Tibial nerve (tissue), 4 donors: ENCODE results near the gene TMEM250. TPM values are rescaled to one million over a fixed set of nuclear protein-coding genes. Genes with fewer than 3 reads are reported as not detected.

Experiments used
- DNase-seq, 2 donors: peaks; one replicate each; pipeline ENCODE4 v3.0.0-alpha.2; 2019; ENCODE audit warnings: low spot score in 2 of 2
- H3K27ac ChIP-seq, 4 donors: fragments of 200-600 bp; sonication (generic) in 3 of 4; one replicate each; pipeline ENCODE4 v1.5.1; 2017 to 2019; ENCODE audit warnings: mild to moderate bottlenecking in 1 of 4
- H3K27me3 ChIP-seq, 2 donors: fragments of 200-600 bp; sonication (generic) in 1 of 2; one replicate each; pipeline versions ENCODE4 v1.5.1 to v1.6.0; 2017 to 2019
- H3K36me3 ChIP-seq, 3 donors: fragments of 200-600 bp; sonication (generic); one replicate each; pipeline ENCODE4 v1.5.1; 2018 to 2019
- H3K4me1 ChIP-seq, 4 donors: fragments of 200-600 bp; sonication (generic) in 3 of 4; one replicate each; pipeline ENCODE4 v1.5.1; 2017 to 2019
- H3K4me3 ChIP-seq, 4 donors: fragments of 200-600 bp; sonication (generic) in 3 of 4; one replicate each; pipeline ENCODE4 v1.5.1; 2017 to 2019; ENCODE audit warnings: mild to moderate bottlenecking in 1 of 4, moderate library complexity in 1 of 4
- H3K9me3 ChIP-seq, 4 donors: fragments of 200-600 bp; sonication (generic) in 3 of 4; one replicate each; pipeline ENCODE4 v1.5.1; 2017 to 2019
- CTCF ChIP-seq, 5 experiments: fragments of 200-600 bp in 3 of 5; fragments of 450-650 bp in 2 of 5; sonication (generic) in 3 of 5; IDR thresholded peaks; one replicate each; pipeline ENCODE4 v1.5.1; 2016 to 2019; ENCODE audit warnings: antibody characterized with exemption in 5 of 5, mild to moderate bottlenecking in 3 of 5, moderate library complexity in 2 of 5
- EP300 ChIP-seq, 2 donors: sonication (generic); formaldehyde crosslinking; IDR thresholded peaks; one replicate each; pipeline ENCODE4 v1.6.1; 2017; ENCODE audit warnings: antibody characterized with exemption in 2 of 2, mild to moderate bottlenecking in 1 of 2
- POLR2A ChIP-seq, 2 donors: fragments of 450-650 bp; IDR thresholded peaks; one replicate each; pipeline ENCODE4 v1.6.1; 2017; ENCODE audit warnings: antibody characterized with exemption in 2 of 2, mild to moderate bottlenecking in 2 of 2, moderate library complexity in 2 of 2
- WGBS, 2 donors: methylation state at CpG; one replicate each; pipeline ENCODE4 v1.1.5; 2018; 5-methylcytosine and 5-hydroxymethylcytosine counted together
- total RNA-seq, 4 donors: library from RNA; depleted of rRNA; stranded (reverse); fragments of >200 nt; gene quantifications; one replicate each; pipeline ENCODE4 v1.1.0, GENCODE V29; 2016

Gene TMEM250
- total RNA-seq, 4 donors from 2014 or later, result 24.3 to 47.7 (median 26.6) TPM

DNA sequence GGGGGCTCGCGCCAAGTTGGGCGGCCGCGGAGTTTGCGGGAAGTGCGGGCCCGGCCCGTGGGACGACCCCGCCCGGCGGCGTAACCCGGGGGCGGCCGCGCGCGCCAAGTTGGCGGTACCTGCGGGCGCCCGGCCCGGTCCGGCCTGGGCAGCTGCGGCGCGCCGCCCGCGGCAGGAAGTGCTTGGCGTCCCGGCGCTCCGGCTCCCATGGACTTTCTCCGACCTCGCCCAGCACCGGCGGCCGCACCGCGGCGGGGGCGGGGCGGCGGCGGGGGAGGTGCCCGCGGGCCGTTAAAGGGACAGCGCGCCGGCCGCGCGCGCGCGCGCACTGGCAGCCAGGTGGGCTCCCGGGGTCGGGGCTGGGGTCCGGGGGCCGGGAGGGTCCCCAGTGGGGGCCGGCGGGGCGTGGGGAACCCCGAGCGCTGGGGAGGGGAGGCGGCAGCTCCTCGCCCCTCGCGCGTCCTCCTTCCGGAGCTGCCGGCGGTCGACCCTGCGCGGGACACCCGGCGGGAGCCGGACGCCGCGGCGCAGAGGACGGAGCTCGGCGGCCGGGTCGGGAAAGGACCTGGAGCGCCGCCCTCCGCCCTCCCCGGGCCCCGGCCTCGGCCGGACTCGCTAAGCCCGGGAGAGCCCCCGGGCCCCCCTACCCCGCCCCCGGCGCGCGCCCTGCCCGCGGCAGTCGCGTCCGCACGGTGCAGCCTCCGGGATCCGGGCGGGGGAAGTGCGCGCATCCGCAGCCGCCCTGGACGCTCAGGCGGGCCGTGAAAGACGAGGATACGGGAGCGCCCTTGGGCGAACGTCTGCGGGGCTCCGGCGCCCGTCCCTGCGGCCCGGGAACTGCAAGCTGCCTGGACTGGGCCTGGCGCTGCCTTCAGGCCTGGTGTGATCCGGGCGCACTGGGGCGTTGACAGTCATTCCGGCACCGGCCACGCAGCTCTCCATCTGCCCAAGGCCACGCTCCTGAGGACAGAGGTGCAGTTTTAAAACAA lies 23.3 kb downstream of the TMEM250 start, which contains the start of gene NACC2:
Gene NACC2, minus strand, starts transcription at position 220 of the 989 bp plus-strand sequence. CDS start 44,768 bp downstream, outside the sequence.
- peak in 1 of 2 donors; percentile 43 for DNase-seq

DNA sequence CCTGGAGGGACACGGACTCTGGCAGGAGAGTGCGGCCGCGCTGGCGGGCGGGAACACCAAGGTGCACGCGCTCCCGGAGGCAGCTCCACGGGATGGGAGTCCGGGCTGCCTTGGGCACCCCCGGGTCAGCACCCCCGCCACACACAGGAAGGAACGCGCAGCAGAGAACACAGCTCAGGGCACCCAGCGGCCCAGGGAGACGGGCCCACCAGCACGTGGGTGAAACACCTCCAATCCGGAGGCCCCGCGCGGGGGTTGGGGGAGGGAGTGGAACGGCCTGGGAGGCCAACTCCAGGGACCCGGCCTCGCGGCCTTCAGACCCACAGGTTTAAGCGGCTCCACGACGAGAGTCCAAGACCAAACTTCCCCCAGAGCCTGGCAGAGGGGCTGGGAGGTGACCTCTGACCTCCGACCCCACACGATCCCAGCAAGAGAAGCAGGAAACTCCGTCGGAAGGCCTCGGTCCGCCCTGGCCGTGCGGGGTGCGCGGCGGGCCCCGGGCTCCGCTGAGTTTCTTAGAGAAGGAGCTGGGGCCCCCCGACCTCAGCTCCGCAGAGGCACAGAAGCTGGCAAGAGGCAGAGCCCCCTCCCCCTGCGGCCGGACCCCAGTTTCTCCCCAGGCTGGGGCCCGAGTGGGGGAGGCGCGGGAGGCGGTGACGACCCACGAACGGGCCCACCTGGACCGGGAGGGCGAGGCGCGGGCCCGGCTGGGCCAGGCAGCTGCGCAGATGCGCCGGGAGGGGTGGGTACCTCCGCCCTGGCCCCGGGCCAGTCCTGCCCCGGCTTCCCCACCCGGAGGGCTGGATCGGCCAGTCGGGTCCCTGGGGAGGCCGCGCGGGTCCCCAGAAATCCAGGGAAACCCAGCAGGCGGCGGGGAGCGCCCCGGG lies 24.4 kb downstream of the TMEM250 start:
- peak overlapping the region; percentile 54 to 95 (median 83) for H3K4me3 ChIP-seq
- H3K27me3 ChIP-seq, result no peaks in the 10 kb centered on the region
- peak; percentile 51 to 60 for DNase-seq
- peaks cover 0 to 66% (median 41%) of the 10 kb centered on the region in 4 donors for H3K4me1 ChIP-seq
- peak overlapping the region; percentile 84 to 98 (median 92) for H3K27ac ChIP-seq
- H3K36me3 ChIP-seq, result peaks cover 0 to 5% (median 0%) of the 10 kb centered on the region in 3 donors
- WGBS, 2 donors, result 3 to 10% methylated on average over 28 to 50 of the region's 74 CpGs
- no peak for TF ChIP-seq CTCF (IDR thresholded peaks at IDR 0.05)
- peak in 1 of 2 donors; percentile 57 for TF ChIP-seq EP300 (IDR thresholded peaks at IDR 0.05)
- peak in 1 of 2 donors; percentile 24 for TF ChIP-seq POLR2A (IDR thresholded peaks at IDR 0.05)
- H3K9me3 ChIP-seq, result no peaks in the 10 kb centered on the region

More for the DNA sequence above, 23.3 kb downstream of the TMEM250 start, which contains the start of gene NACC2:
- TF ChIP-seq CTCF (IDR thresholded peaks at IDR 0.05) (no peak), POLR2A (IDR thresholded peaks at IDR 0.05) (peak in 1 of 2 donors; percentile 33), EP300 (IDR thresholded peaks at IDR 0.05) (no peak)
- 0 to 10% methylated on average over 2 to 12 of the region's 143 CpGs for WGBS, 2 donors
- no peaks in the 10 kb centered on the region for H3K27me3 ChIP-seq
- H3K9me3 ChIP-seq, result no peaks in the 10 kb centered on the region
- H3K27ac ChIP-seq, result peak within 1 kb of the TSS; percentile 84 to 98 (median 92)
- H3K36me3 ChIP-seq, result peaks cover 0 to 5% (median 0%) of the 10 kb centered on the region in 3 donors
- H3K4me1 ChIP-seq, result peaks cover 0 to 54% (median 31%) of the 10 kb centered on the region in 4 donors
- H3K4me3 ChIP-seq, result peak within 1 kb of the TSS; percentile 54 to 95 (median 83)

- peak overlapping the region; percentile 54 to 95 (median 83) for H3K4me3 ChIP-seq
- TF ChIP-seq EP300 (IDR thresholded peaks at IDR 0.05) (no peak), CTCF (IDR thresholded peaks at IDR 0.05) (no peak), POLR2A (IDR thresholded peaks at IDR 0.05) (no peak)
- no peaks in the 10 kb centered on the region for H3K9me3 ChIP-seq
- peaks cover 0 to 5% (median 0%) of the 10 kb centered on the region in 3 donors for H3K36me3 ChIP-seq
- WGBS, 2 donors, result 31 to 36% methylated on average over 14 to 16 of the region's 16 CpGs
- no peaks in the 10 kb centered on the region for H3K27me3 ChIP-seq
- H3K27ac ChIP-seq, result peak overlapping the region; percentile 84 to 98 (median 92)
- H3K4me1 ChIP-seq, result peaks cover 0 to 69% (median 45%) of the 10 kb centered on the region in 4 donors
- DNase-seq, result no peak
These were observed 25.2 kb downstream of the TMEM250 start for GRCh38 chr9:136093346-136093986.

- H3K27me3 ChIP-seq, result no peaks in the 10 kb centered on the region
- TF ChIP-seq POLR2A (IDR thresholded peaks at IDR 0.05), result no peak
- no peak for TF ChIP-seq CTCF (IDR thresholded peaks at IDR 0.05)
- TF ChIP-seq EP300 (IDR thresholded peaks at IDR 0.05), result no peak
- peaks cover 0 to 76% (median 45%) of the 10 kb centered on the region in 4 donors for H3K4me1 ChIP-seq
- WGBS, 2 donors, result 61 to 68% methylated on average over 9 of the region's 9 CpGs
- H3K36me3 ChIP-seq, result peaks cover 0 to 5% (median 0%) of the 10 kb centered on the region in 3 donors
- no peaks in the 10 kb centered on the region for H3K9me3 ChIP-seq
- DNase-seq, result no peak
- peak overlapping the region in 3 of 4 donors; percentile 91 to 98 (median 92) for H3K27ac ChIP-seq
- peak overlapping the region in 2 of 4 donors; percentile 94 to 95 for H3K4me3 ChIP-seq
These were observed 25.9 kb downstream of the TMEM250 start for GRCh38 chr9:136092741-136093140.
